ACC112 (cell line): ENCODE measurements around the gene VWA7.

Experiments used
- H2AFZ ChIP-seq: fragments of 200-600 bp; sonication (generic); one replicate; pipeline ENCODE4 v1.6.0; 2017; ENCODE audit warnings: antibody characterized with exemption, low read length; ENCODE audit not compliant: unreplicated experiment
- H3K27ac ChIP-seq: fragments of 200-600 bp; sonication (generic); 2 replicates; pipeline ENCODE4 v1.5.1; 2014; ENCODE audit warnings: low read depth, mild to moderate bottlenecking, antibody characterized with exemption, low read length, moderate library complexity
- H3K27me3 ChIP-seq: fragments of 200-600 bp; sonication (generic); 2 replicates; pipeline ENCODE4 v1.6.1; 2014; ENCODE audit warnings: mild to moderate bottlenecking, antibody characterized with exemption, low read length, moderate library complexity, mixed read lengths; ENCODE audit not compliant: insufficient read depth
- H3K36me3 ChIP-seq: fragments of 200-600 bp; sonication (generic); 2 replicates; pipeline ENCODE4 v1.6.1; 2016; ENCODE audit warnings: mild to moderate bottlenecking, antibody characterized with exemption, low read length, moderate library complexity, mixed read lengths; ENCODE audit not compliant: insufficient read depth
- H3K4me1 ChIP-seq: fragments of 200-600 bp; sonication (generic); one replicate; pipeline ENCODE4 v1.6.1; 2016; ENCODE audit warnings: low read length, mixed read lengths; ENCODE audit not compliant: insufficient read depth, unreplicated experiment, control insufficient read depth
- H3K4me3 ChIP-seq: fragments of 200-600 bp; sonication (generic); 2 replicates; pipeline ENCODE4 v1.5.1; 2014; ENCODE audit warnings: mild to moderate bottlenecking, low read depth, low read length
- H3K79me2 ChIP-seq: fragments of 200-600 bp; sonication (generic); one replicate; pipeline ENCODE4 v1.6.0; 2016; ENCODE audit warnings: low read length; ENCODE audit not compliant: control insufficient read depth, unreplicated experiment, insufficient read depth

Gene VWA7

DNA sequence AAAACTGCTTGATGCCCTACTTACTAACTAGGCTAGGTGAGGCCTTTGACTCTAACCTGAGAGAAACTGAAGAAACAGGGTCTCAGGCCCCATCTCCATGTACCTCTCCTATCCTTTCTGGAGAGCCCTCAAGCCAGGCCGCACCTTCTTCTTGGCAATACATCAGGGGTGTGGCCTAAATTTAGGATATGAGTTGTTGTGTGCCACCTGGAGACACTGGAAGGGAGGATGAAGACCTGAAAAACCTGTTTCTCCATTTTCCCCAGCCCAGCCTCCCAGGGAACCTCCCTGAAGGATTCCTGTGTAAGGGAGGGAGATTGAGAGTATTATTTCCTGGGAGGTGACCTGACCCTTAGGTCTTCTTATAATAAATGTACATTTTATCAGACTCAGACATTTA lies 58.9 kb downstream of the VWA7 start:
- Histone ChIP-seq H3K79me2 (no peaks in the 10 kb centered on the region), H3K4me3 (no peak overlapping the region), H3K27ac (no peak overlapping the region), H3K36me3 (no peaks in the 10 kb centered on the region), H3K4me1 (no peaks in the 10 kb centered on the region), H2AFZ (no peak overlapping the region), H3K27me3 (no peaks in the 10 kb centered on the region)

GRCh38 chr6:31717499-31718222 lies 59.5 kb downstream of the VWA7 start:
- H3K4me3 ChIP-seq = no peak overlapping the region
- H3K27me3 ChIP-seq = no peaks in the 10 kb centered on the region
- no peak overlapping the region for H2AFZ ChIP-seq
- H3K79me2 ChIP-seq = no peaks in the 10 kb centered on the region
- H3K27ac ChIP-seq = no peak overlapping the region
- no peaks in the 10 kb centered on the region for H3K4me1 ChIP-seq
- no peaks in the 10 kb centered on the region for H3K36me3 ChIP-seq
